Measurements from ENCODE around the gene PAX8.

Gene PAX8

DNA sequence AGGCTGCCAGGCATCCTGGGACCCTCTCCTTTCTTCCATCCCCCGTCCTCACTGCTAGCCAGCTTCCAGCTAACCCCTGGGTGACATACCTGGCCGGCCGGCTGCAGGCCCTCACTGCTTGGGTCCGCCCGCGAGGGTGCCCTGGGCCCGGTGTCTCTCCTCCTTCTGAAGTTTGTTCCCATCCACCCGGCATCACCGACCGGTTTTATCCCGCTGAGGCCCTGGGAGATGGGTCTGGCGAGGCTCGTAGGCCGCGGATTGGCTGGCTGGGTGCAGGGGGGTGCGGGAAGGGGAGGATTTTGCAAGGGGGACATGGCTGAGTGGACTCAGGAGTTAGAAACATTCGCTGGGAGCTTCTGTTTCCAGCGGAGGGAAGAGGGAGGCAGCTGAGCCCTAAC lies at the start of gene PAX8:
PAX8 (minus strand) TSS at position 180 of the 398 bp plus-strand sequence. CDS start 527 bp downstream, outside the sequence.
- ATAC-seq, result no peak
- TF ChIP-seq TOX (CRISPR knock-in tag; IDR thresholded peaks at IDR 0.05; ENCODE audit: borderline replicate concordance), result no peak
- no peak for TF ChIP-seq ZNF8 (CRISPR knock-in tag; IDR thresholded peaks at IDR 0.05)
- TF ChIP-seq, protein P1, sequence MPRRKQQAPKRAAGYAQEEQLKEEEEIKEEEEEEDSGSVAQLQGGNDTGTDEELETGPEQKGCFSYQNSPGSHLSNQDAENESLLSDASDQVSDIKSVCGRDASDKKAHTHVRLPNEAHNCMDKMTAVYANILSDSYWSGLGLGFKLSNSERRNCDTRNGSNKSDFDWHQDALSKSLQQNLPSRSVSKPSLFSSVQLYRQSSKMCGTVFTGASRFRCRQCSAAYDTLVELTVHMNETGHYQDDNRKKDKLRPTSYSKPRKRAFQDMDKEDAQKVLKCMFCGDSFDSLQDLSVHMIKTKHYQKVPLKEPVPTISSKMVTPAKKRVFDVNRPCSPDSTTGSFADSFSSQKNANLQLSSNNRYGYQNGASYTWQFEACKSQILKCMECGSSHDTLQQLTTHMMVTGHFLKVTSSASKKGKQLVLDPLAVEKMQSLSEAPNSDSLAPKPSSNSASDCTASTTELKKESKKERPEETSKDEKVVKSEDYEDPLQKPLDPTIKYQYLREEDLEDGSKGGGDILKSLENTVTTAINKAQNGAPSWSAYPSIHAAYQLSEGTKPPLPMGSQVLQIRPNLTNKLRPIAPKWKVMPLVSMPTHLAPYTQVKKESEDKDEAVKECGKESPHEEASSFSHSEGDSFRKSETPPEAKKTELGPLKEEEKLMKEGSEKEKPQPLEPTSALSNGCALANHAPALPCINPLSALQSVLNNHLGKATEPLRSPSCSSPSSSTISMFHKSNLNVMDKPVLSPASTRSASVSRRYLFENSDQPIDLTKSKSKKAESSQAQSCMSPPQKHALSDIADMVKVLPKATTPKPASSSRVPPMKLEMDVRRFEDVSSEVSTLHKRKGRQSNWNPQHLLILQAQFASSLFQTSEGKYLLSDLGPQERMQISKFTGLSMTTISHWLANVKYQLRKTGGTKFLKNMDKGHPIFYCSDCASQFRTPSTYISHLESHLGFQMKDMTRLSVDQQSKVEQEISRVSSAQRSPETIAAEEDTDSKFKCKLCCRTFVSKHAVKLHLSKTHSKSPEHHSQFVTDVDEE (CRISPR knock-in tag; IDR thresholded peaks at IDR 0.05), result no peak
- TF ChIP-seq, protein P2, sequence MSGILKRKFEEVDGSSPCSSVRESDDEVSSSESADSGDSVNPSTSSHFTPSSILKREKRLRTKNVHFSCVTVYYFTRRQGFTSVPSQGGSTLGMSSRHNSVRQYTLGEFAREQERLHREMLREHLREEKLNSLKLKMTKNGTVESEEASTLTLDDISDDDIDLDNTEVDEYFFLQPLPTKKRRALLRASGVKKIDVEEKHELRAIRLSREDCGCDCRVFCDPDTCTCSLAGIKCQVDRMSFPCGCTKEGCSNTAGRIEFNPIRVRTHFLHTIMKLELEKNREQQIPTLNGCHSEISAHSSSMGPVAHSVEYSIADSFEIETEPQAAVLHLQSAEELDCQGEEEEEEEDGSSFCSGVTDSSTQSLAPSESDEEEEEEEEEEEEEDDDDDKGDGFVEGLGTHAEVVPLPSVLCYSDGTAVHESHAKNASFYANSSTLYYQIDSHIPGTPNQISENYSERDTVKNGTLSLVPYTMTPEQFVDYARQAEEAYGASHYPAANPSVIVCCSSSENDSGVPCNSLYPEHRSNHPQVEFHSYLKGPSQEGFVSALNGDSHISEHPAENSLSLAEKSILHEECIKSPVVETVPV (CRISPR knock-in tag; IDR thresholded peaks at IDR 0.05), result no peak
- TF ChIP-seq ZFP3 (CRISPR knock-in tag; IDR thresholded peaks at IDR 0.05), result no peak
- TF ChIP-seq GLIS3 (CRISPR knock-in tag; IDR thresholded peaks at IDR 0.05), result no peak
- TF ChIP-seq, protein P3, sequence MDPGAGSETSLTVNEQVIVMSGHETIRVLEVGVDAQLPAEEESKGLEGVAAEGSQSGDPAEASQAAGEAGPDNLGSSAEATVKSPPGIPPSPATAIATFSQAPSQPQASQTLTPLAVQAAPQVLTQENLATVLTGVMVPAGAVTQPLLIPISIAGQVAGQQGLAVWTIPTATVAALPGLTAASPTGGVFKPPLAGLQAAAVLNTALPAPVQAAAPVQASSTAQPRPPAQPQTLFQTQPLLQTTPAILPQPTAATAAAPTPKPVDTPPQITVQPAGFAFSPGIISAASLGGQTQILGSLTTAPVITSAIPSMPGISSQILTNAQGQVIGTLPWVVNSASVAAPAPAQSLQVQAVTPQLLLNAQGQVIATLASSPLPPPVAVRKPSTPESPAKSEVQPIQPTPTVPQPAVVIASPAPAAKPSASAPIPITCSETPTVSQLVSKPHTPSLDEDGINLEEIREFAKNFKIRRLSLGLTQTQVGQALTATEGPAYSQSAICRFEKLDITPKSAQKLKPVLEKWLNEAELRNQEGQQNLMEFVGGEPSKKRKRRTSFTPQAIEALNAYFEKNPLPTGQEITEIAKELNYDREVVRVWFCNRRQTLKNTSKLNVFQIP (CRISPR knock-in tag; IDR thresholded peaks at IDR 0.05; ENCODE audit: borderline replicate concordance, low read depth), result no peak
- no peak for TF ChIP-seq ZC3H10 (CRISPR knock-in tag; IDR thresholded peaks at IDR 0.05)
- TF ChIP-seq, protein P4, sequence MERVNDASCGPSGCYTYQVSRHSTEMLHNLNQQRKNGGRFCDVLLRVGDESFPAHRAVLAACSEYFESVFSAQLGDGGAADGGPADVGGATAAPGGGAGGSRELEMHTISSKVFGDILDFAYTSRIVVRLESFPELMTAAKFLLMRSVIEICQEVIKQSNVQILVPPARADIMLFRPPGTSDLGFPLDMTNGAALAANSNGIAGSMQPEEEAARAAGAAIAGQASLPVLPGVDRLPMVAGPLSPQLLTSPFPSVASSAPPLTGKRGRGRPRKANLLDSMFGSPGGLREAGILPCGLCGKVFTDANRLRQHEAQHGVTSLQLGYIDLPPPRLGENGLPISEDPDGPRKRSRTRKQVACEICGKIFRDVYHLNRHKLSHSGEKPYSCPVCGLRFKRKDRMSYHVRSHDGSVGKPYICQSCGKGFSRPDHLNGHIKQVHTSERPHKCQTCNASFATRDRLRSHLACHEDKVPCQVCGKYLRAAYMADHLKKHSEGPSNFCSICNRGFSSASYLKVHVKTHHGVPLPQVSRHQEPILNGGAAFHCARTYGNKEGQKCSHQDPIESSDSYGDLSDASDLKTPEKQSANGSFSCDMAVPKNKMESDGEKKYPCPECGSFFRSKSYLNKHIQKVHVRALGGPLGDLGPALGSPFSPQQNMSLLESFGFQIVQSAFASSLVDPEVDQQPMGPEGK (CRISPR knock-in tag; IDR thresholded peaks at IDR 0.05; ENCODE audit: borderline replicate concordance), result no peak
- TF ChIP-seq SNAI2 (CRISPR knock-in tag; IDR thresholded peaks at IDR 0.05), result no peak
- TF ChIP-seq, protein P5, sequence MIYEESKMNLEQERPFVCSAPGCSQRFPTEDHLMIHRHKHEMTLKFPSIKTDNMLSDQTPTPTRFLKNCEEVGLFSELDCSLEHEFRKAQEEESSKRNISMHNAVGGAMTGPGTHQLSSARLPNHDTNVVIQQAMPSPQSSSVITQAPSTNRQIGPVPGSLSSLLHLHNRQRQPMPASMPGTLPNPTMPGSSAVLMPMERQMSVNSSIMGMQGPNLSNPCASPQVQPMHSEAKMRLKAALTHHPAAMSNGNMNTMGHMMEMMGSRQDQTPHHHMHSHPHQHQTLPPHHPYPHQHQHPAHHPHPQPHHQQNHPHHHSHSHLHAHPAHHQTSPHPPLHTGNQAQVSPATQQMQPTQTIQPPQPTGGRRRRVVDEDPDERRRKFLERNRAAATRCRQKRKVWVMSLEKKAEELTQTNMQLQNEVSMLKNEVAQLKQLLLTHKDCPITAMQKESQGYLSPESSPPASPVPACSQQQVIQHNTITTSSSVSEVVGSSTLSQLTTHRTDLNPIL (CRISPR knock-in tag; IDR thresholded peaks at IDR 0.05; ENCODE audit: low read depth), result no peak
- no peak for TF ChIP-seq ZFP30 (CRISPR knock-in tag; IDR thresholded peaks at IDR 0.05)
- no peak for TF ChIP-seq ZNF565 (CRISPR knock-in tag; conservative IDR thresholded peaks at IDR 0.05; ENCODE audit: low read depth)
- no peak for TF ChIP-seq TCF4 (CRISPR knock-in tag; IDR thresholded peaks at IDR 0.05; ENCODE audit: borderline replicate concordance)
- no peak for TF ChIP-seq PPARA (CRISPR knock-in tag; IDR thresholded peaks at IDR 0.05; ENCODE audit: borderline replicate concordance)
- TF ChIP-seq BACH2 (CRISPR knock-in tag; IDR thresholded peaks at IDR 0.05; ENCODE audit: borderline replicate concordance), result no peak
- TF ChIP-seq ZNF70 (CRISPR knock-in tag; IDR thresholded peaks at IDR 0.05), result no peak

DNA sequence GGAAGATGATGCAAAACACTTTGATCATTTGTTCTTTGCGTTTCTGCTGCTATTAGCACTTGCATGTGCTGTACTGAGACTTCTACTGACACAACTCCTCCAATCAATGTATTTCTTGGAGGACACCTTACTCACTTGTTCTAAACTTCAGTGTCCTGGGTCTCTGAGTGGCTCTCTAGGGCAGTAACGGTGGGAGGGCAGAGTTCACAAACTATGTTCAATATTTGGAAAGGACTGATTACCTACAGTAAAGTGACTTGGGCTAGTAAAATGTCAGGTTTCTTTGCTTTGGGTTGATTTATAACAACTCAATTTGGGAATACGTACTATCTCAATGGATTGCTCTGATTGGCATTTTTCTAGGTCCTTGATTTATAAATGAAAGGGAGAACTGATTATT lies 49.3 kb upstream of the PAX8 start:
- no peak for ATAC-seq
- no peak for TF ChIP-seq ESRRG (CRISPR knock-in tag; IDR thresholded peaks at IDR 0.05)
- TF ChIP-seq, protein P2 (CRISPR knock-in tag; IDR thresholded peaks at IDR 0.05), result no peak
- TF ChIP-seq, protein P5 (CRISPR knock-in tag; IDR thresholded peaks at IDR 0.05; ENCODE audit: low read depth), result no peak
- TF ChIP-seq SNAI2 (CRISPR knock-in tag; IDR thresholded peaks at IDR 0.05), result no peak
- TF ChIP-seq, protein P3 (CRISPR knock-in tag; IDR thresholded peaks at IDR 0.05; ENCODE audit: borderline replicate concordance, low read depth), result no peak
- no peak for TF ChIP-seq ZC3H10 (CRISPR knock-in tag; IDR thresholded peaks at IDR 0.05)
- TF ChIP-seq, protein P4 (CRISPR knock-in tag; IDR thresholded peaks at IDR 0.05; ENCODE audit: borderline replicate concordance), result no peak
- no peak for TF ChIP-seq ARNTL (CRISPR knock-in tag; IDR thresholded peaks at IDR 0.05; ENCODE audit: borderline replicate concordance, low read depth)
- TF ChIP-seq, protein P1 (CRISPR knock-in tag; IDR thresholded peaks at IDR 0.05), result no peak
- no peak for TF ChIP-seq PPARA (CRISPR knock-in tag; IDR thresholded peaks at IDR 0.05; ENCODE audit: borderline replicate concordance)
